Subcutaneous preadipocyte (primary cell): Measurements from ENCODE around the gene GOLGA6L2. TPM values are rescaled to one million over a fixed set of nuclear protein-coding genes. Genes with fewer than 3 reads are reported as not detected.

ENCODE experiments used
- total RNA-seq: library from RNA; depleted of rRNA; stranded (reverse); fragments of >200 nt; gene quantifications from 2 replicates; pipeline ENCODE4 v1.2.3, GENCODE V29; 2012

GOLGA6L2 gene
- not detected in 2 replicates for total RNA-seq

GRCh38 chr15:23447107-23447500, at the start of gene GOLGA6L2:
Gene GOLGA6L2, minus strand, starts transcription at chr15:23447243. Its CDS starts 62 bp downstream, at chr15:23447181.

Other genes starting within 250 kb of the GOLGA6L2 start
- gene GOLGA6L26, start 113.0 kb downstream of the GOLGA6L2 start, total RNA-seq = not detected in 2 replicates
- not detected in 2 replicates for gene GOLGA8S, start 92.5 kb downstream of the GOLGA6L2 start, total RNA-seq
- 2.3 TPM in 1 of 2 replicates, not detected in the other for gene MKRN3, start 118.4 kb upstream of the GOLGA6L2 start, total RNA-seq
- not detected in 2 replicates for gene MAGEL2, start 200.6 kb upstream of the GOLGA6L2 start, total RNA-seq
- gene NDN, start 240.1 kb upstream of the GOLGA6L2 start, total RNA-seq = 38.9 and 76.8 TPM in 2 replicates